ENCODE measurements around the gene DCAKD.
"Not testable (repeated sequence)": the region's sequence is repeated elsewhere in the genome, so short reads cannot be mapped to it uniquely, and the experiment has no call there.

The DCAKD gene

GRCh38 chr17:45067637-45068036 lies 16.2 kb upstream of the DCAKD start:
- no peak for DNase-seq (ENCODE audit: low read depth in 2 of 3, low spot score in 1 of 3)

DNA sequence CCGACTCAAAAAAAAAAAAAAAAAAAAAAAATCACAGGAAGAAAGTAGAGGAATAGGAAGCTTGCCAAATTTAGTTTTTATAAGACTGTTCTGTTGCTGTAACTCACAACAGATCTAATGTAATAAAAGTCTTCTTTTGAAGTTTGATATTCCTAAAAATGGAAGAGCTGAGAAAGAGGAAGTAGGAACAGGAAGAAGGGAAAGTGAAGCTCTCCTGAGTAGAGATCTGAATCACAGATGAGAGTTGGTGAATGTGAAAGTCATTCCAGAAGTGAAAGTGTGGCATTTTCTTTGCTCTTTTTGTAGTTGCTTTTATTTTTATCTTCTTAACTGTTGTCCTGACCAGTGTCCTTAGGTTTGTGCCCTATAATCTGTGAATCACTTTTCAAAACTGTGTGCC lies 11.8 kb upstream of the DCAKD start:
- DNase-seq (ENCODE audit: low read depth in 2 of 3, low spot score in 1 of 3), result no peak

DNA sequence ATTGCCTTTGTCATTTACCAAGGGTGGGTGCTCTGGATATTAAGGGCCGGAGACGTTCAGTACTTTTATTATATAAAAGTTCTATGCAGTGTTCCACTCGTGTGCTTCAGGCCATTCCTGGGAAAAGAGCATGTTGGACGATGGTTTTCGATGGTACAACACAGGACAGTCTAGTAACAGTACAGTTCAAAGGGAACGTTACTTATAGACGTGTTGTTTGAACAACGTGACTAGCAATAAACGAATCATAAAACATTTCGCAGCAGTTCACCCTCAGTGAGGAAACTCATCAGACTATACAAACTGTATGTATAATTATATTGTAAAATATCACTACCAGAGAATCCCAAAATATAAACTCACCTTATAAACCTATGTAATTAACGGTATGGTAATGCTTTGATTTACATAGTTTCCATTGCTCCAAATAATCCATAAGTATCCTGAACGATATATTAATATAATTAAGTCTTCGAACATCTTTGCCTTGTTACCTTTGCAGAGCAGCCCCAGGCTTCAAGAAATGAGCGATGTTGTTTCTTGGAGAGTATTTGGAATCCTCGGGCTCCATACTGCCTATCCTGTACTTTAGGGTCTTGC lies 10.3 kb upstream of the DCAKD start:
- no peak for DNase-seq (ENCODE audit: low read depth in 2 of 3, low spot score in 1 of 3)

DNA sequence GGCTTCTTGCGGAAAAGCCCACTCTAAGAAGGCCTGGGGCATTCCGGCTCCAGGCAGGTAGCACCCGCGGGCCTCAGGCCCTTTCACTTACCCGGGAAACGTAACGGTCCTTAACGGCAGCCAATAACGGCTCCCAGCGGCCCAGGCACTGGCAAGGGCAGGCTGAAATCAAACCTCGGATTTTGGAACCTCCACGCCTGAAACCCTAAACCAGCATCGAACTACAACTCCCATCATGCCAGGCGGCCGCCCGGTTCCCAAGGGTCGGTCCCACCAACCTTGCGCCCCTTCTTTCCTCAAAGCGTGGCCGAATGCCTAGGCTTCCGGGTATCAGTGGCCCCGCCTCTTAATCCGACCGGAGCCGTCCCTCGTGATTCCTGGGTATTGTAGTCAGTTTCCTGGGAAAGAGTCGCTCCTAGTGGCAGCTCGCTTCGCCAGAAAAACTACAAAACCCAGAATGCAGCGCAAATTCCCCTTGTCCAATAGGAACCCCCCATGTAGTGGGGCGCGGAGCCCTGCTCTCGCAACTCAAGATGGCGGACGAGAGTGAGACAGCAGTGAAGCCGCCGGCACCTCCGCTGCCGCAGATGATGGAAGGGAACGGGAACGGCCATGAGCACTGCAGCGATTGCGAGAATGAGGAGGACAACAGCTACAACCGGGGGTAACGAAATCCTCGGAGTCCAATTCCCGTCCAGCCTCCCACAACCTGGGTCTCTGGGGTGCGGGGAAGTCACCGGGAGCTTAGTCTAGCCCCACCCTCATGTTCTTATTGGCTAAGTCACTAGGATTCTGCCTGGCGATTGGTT lies 9.6 kb upstream of the DCAKD start, which contains the start of gene NMT1:
TSS of gene NMT1 (plus strand) at position 521 of the 809 bp plus-strand sequence. CDS start at position 534, 13 bp downstream.
- peak; percentile 93 to 98 (median 95) for DNase-seq (ENCODE audit: low read depth in 2 of 3, low spot score in 1 of 3)

- DNase-seq (ENCODE audit: low read depth in 2 of 3, low spot score in 1 of 3), result no peak
Measured at GRCh38 chr17:45060382-45060796, 9.0 kb upstream of the DCAKD start.

DNA sequence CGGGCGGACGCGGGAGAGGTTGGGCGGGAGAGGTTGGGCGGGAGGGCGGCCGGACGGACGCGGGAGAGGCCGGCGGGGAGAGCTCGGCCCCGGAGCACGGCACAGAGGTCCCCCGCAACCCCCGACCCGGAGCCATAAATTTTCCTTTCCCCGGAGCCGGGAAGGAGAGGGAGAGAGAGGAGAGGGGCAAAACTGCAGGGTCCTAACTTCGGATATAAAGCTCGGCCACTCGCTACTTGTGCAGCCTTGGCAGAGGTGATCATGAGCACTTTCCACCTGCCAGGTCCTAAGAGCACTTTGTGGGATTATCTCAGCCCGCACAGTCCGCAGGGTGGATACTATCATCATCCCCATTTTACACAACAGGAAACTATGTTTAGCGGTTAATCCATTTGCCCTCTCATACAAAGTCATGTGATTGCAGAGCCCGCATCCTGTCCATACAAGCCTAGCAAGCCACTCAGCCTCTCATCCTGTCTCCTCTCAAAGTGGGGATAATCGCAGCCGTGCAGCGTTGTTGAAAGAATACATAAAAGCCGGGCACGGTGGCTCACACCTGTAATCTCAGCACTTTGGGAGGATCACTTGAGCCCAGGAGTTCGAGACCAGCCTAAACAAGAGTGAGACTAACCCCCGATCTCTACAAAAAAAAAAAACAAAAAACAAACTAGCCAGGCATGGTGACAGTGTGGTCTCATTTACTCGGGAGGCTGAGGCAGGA lies 780 bp upstream of the DCAKD start:
- DNase-seq (ENCODE audit: low read depth in 2 of 3, low spot score in 1 of 3), result peak; percentile 25 to 38 (median 27)

DNA sequence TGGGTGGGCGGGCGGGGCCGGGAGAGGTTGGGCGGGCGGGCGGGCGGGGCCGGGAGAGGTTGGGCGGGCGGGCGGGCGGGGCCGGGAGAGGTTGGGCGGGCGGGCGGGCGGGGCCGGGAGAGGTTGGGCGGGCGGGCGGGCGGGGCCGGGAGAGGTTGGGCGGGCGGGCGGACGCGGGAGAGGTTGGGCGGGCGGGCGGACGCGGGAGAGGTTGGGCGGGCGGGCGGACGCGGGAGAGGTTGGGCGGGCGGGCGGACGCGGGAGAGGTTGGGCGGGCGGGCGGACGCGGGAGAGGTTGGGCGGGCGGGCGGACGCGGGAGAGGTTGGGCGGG lies 254 bp upstream of the DCAKD start:
- not testable (repeated sequence) for DNase-seq (ENCODE audit: low read depth in 2 of 3, low spot score in 1 of 3)

GRCh38 chr17:45050481-45051059 lies 862 bp downstream of the DCAKD start:
- DNase-seq (ENCODE audit: low read depth in 2 of 3, low spot score in 1 of 3), result peak in 2 of 3 donors; percentile 14 to 23

GRCh38 chr17:45048795-45049563 lies 2.5 kb downstream of the DCAKD start:
- DNase-seq (ENCODE audit: low read depth in 2 of 3, low spot score in 1 of 3), result no peak

- DNase-seq (ENCODE audit: low read depth in 2 of 3, low spot score in 1 of 3), result no peak
Measured at GRCh38 chr17:45046537-45047125, 4.8 kb downstream of the DCAKD start.

GRCh38 chr17:45043813-45044540 lies 7.5 kb downstream of the DCAKD start:
- DNase-seq (ENCODE audit: low read depth in 2 of 3, low spot score in 1 of 3), result no peak

DNA sequence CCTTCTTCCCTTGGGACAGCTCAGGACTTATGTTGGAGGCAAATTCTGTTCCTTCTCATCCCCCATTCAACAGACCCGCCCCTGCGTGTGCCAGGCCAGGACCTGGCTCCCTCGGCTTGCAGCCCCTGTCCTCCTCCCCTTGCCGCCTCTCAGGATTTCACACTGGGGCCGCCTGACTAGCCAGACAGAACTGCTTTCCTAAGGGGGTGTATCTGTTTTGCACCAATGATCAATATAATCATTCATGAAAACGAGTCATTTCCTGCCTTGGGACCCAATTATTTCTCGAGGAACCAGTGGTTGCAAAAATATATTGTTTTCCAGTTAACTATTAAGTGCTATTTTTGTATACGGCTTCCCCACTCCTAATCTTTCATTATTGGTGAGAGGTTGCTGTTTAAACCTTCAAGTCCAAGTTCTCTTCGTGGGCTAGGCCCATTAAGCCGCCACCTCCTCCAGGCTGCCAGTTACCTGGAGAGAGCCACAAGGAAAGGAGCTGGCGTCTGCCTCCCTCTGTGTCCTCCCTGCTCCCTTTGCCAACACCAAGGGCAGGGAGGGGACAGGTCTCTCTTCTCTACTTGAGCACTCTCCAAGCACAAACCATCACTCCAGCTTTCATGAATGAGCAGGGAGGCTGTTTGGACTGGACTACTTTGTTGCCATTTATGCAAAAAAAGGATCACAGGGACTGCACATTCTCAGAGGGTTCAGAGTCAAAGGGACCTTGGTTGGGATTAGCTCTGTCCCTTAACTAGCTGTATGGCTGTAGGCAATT lies 8.9 kb downstream of the DCAKD start:
- DNase-seq (ENCODE audit: low read depth in 2 of 3, low spot score in 1 of 3), result no peak

- DNase-seq (ENCODE audit: low read depth in 2 of 3, low spot score in 1 of 3), result no peak
Measured at GRCh38 chr17:45040459-45040858, 11.0 kb downstream of the DCAKD start.

DNA sequence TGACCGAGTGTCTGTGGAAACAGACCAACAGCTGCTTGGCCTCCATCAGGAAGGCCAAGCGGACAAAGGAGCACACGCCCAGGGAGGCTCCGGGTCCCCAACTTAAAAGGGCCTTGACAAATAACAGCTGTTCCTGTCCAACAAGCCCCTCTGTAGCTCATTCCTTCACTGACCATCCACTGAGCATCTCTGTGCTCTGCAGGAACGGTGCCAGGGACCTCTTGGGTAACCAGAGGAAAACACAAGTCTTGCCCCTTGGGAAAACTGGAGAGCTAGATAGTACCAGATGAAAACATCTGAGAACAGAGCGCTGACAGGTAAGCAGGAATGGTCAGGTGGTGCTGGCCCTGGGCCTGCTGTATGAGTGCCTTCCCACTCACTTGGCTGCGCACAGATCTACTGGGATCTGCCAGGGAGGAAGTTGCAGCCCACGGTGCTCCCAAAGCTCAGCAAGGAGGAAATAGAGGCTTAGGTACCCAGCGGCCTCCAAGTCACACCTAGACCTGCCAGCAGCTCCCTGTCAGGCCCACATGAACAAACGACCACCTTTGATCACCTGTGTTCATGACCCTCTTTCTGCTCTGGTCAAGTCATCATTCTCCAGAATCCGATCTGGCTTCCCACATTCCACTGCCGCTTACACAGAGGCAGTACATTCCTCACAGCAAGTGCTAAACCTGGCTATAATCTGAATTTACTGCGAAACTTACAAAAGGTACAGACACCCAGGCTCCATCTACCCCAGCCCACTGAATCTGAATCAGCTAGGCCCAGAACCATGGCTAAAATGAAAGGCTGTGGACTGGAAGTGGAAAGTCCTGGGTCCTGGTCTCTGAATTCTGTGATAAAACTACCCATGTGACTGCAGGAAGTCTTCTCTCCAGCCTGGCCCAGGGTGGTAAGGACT lies 12.5 kb downstream of the DCAKD start:
- DNase-seq (ENCODE audit: low read depth in 2 of 3, low spot score in 1 of 3), result no peak

DNA sequence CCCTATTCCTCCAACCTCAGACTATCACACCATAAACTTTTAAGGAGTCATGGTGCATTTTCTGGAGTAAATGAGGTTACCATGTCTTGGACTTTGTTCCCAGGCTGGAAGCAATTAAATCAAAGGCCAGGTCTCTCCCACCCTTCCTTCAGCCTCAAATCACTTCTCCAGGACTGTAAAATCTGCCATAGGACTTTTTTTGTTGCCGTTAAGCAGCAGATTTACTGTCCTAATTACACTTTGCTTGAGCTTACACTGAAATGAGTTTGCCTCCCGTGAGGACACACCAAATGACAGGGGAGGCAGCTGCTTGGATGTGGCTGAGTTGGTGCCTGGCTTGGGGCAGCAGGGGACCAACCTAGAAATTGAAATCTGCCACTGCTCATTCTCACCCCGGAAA lies 14.7 kb downstream of the DCAKD start:
- DNase-seq (ENCODE audit: low read depth in 2 of 3, low spot score in 1 of 3), result no peak

DNA sequence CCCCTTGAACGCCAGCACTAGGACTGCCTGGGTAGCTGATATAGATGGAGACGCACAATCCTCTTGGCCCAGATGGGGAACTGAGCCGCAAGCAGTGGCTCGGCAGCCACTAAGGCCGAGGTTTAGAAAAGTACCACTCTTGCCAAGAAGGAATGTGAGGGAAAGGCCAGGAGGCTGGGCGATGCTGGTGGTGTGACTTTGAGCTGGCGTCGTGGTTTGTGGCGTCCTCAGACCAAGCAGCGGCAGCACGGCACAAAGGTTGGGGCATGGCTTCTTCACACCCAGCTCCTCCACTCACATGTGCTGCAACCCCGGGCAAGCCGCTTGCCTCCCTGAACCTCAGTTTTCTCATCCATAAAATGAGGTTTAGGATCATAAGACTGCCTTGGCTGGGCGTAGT lies 15.6 kb downstream of the DCAKD start:
- no peak for DNase-seq (ENCODE audit: low read depth in 2 of 3, low spot score in 1 of 3)

GRCh38 chr17:45034599-45034998 lies 16.8 kb downstream of the DCAKD start:
- DNase-seq (ENCODE audit: low read depth in 2 of 3, low spot score in 1 of 3), result no peak

- no peak for DNase-seq (ENCODE audit: low read depth in 2 of 3, low spot score in 1 of 3)
Measured at GRCh38 chr17:45032174-45032541, 19.3 kb downstream of the DCAKD start.
